GDM1 (cell line): ENCODE results near the gene NSL1.

Experiments used
- DNase-seq: peaks from one replicate; lab custom pipeline; 2025; lab: John Stamatoyannopoulos, UW

The NSL1 gene

GRCh38 chr1:212685429-212685828 lies 106.1 kb downstream of the NSL1 start:
- DNase-seq, result no peak

- DNase-seq, result no peak
Measured at GRCh38 chr1:212684521-212685090, 107.0 kb downstream of the NSL1 start.

- DNase-seq, result no peak
Measured at GRCh38 chr1:212684076-212684475, 107.5 kb downstream of the NSL1 start.

GRCh38 chr1:212683357-212683722 lies 108.2 kb downstream of the NSL1 start:
- no peak for DNase-seq

- DNase-seq, result no peak
Measured at GRCh38 chr1:212680680-212681389, 110.7 kb downstream of the NSL1 start.

GRCh38 chr1:212678456-212679410 lies 112.8 kb downstream of the NSL1 start:
- DNase-seq, result no peak

GRCh38 chr1:212677573-212677972 lies 114.0 kb downstream of the NSL1 start:
- DNase-seq, result no peak

GRCh38 chr1:212677136-212677535 lies 114.4 kb downstream of the NSL1 start:
- DNase-seq, result no peak
